Adipose tissue (tissue), 3 donors: ENCODE measurements around the gene SAG. TPM values are rescaled to one million over a fixed set of nuclear protein-coding genes. Genes with fewer than 3 reads are reported as not detected.
"Not testable (repeated sequence)": the region's sequence is repeated elsewhere in the genome, so short reads cannot be mapped to it uniquely, and the experiment has no call there.

Source experiments
- H3K27ac ChIP-seq: one replicate; pipeline ENCODE4 v1.5.1; 2013; ENCODE audit warnings: low read depth, low read length
- WGBS, 3 donors: extraction: QIAGEN DNeasy Blood & Tissue Kit; methylation state at CpG; one replicate each; pipeline ENCODE4 v1.1.7; 2013; 5-methylcytosine and 5-hydroxymethylcytosine counted together
- polyA plus RNA-seq, 3 donors: library from polyadenylated mRNA; stranded (reverse); fragments of 200-250 nt; gene quantifications; one replicate each; pipeline ENCODE4 v1.2.3, GENCODE V29; 2013
- donor health status: healthy with polysubstance abuse.
- donor health status: Bipolar disorder and iron deficiency.
- donor health status: healthy.

SAG gene
- polyA plus RNA-seq, 3 donors: 0.67 TPM; not detected in 2

DNA sequence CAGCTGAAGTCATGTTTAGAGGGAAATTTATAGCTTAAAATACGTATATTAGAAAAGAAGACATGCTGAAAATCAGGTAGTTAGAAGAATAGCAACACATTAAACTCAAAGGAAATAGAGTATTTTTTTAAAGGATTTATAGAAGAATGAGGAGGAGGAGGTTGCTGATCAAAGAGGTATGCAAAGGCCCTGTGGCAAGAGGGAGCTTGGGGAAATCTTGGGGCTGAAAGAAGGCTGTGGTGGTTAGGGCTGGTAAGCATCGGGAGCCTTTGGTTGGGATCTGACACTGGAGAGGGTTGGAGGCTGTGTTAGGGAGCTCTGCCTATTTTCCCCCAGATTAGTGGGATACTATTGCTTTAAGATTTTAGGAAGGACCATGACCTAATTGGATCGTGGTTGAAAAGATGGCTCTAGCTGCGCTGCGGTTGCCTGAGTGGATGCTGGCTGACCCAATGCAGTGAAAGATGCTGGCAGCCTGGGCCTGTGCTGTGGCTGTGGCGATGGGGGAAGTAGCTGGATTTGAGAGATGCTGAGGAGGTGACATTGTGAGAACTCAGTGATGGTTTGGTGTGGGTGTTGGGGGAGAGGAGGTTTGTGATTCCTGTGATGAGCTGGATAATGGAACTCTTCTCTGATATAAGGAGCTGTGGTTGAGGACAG lies 58.4 kb downstream of the SAG start:
- H3K27ac ChIP-seq: no peak overlapping the region
- WGBS, 3 donors: 80 to 86% (median 85%) methylated on average over 6 of the region's 6 CpGs

- no peak overlapping the region for H3K27ac ChIP-seq
- 53 to 97% (median 68%) methylated on average over 3 of the region's 3 CpGs for WGBS, 3 donors
These were observed 60.0 kb downstream of the SAG start for GRCh38 chr2:233367586-233367985.

DNA sequence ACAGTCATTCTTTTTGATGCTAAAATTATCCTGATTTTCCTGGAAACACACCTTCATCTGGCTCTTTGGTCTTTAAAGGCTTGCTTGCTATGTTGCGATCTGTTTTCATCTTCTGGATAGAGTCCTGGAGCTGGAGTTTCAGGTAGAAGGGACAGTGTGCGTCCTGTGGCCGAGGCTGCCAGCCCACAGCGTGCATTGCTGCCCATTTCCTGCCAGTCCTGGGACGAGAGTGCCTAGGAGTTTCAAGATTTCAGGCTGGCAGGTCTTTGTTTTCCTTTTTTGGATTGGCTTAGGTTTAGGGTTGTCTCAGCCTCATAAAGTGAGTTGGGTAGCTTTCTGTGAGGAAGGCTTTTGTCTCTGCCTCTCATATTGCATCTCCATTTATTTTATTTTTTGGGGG lies 61.1 kb downstream of the SAG start:
- H3K27ac ChIP-seq: no peak overlapping the region
- 74 to 87% (median 82%) methylated on average over 5 of the region's 5 CpGs for WGBS, 3 donors

DNA sequence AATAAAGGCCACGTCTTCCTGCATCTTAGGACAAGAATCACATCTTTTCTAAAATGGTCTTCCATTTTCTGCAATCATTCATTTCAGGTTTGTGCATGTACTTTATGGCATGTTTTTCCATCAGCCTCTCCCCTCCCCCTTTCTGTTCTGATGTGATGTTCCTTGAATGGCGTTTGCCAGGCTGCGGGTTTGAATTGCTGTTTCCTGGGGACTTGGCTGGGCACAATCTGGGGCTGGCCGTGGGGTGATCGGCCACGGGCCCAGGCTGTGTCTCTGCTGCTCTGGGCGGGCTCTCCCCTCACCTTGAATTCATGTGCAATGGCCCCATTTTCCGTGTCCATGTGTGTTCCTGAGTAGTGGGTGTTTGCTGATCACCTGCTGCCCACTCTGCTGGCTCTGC lies 61.8 kb downstream of the SAG start:
- WGBS, 3 donors: 91 to 92% (median 91%) methylated on average over 8 of the region's 8 CpGs

DNA sequence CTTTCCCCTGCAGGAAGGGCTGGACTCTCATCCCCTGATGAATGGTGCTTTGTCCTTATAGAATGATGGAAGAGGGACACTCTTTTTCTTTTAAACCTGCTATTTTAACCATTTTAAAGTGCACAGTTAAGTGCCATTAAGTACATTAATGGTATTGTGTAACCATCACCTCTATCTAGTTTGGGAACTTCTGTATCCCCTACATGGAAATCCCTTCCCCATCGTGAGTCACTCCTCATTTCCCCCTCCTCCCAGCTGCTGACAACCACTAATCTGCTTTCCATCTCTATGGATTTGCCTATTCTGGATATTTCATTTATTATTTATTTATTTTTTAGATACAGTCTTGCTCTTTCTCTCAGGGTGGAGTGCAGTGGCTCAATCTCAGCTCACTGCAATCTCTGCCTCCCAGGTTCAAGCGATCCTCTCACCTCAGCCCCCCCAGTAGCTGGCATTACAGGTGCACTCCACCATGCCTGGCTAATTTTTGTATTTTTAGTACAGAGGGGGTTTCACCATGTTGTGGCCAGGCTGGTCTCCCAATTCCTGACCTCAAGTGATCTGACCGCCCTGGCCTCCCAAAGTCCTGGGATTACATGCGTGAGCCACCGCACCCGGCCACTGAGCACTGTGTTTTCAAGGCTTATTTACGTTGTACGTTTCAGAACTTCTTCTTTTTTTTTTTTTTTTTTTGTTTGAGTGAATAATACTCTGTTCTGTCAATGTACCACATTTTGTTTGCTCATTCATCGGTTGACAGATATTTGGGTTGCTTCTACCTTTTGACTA lies 62.5 kb downstream of the SAG start:
- WGBS, 3 donors: 74 to 88% (median 79%) methylated on average over 9 of the region's 9 CpGs
- H3K27ac ChIP-seq: no peak overlapping the region

More for the DNA sequence above, 61.8 kb downstream of the SAG start:
- no peak overlapping the region for H3K27ac ChIP-seq

DNA sequence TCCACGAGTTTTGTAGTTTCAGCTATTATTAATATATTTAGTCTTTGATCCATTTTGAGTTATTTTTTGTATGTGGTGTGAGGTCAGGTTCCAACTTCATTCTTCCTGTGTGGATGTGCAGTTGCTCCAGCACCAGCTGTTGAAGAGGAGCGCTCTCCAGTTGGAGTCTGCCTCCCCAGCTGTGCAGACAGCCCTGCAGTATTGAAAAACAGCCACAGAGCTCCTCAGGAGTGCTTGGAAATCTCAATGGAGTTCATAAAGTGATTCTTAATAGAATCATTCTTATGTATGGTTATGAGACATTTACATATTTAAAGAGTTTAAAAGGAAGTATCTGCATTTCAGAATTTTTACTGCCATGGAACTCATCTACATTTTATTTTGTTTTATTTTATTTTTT lies 64.0 kb downstream of the SAG start:
- H3K27ac ChIP-seq: no peak overlapping the region
- 64 to 81% (median 74%) methylated on average over 2 of the region's 2 CpGs for WGBS, 3 donors

GRCh38 chr2:233372855-233373254 lies 65.2 kb downstream of the SAG start:
- no peak overlapping the region for H3K27ac ChIP-seq
- 92 to 94% (median 93%) methylated on average over 8 of the region's 8 CpGs for WGBS, 3 donors

DNA sequence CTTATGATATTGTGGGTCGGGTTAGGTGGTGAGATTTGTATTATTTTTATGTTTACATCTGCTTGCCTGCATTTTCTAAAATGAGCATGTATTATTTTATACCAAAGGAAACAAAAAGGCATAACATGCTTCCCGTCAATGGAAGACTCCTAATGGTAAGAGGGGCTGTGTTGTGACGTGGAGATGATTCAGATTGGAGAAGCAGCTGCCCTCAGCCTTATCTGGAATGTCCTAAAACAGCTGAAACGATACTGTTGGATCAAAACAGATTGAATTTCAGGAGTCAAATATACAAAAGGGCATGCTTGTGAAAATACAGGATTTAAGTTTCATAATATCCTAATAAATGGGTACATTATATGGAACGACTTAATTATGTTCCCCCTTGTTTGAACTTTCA lies 65.7 kb downstream of the SAG start:
- WGBS, 3 donors: 85 to 87% (median 87%) methylated on average over 5 of the region's 5 CpGs
- no peak overlapping the region for H3K27ac ChIP-seq

GRCh38 chr2:233374776-233375175 lies 67.2 kb downstream of the SAG start:
- WGBS, 3 donors: 95 to 98% (median 95%) methylated on average over 11 of the region's 11 CpGs
- H3K27ac ChIP-seq: not testable (repeated sequence)

DNA sequence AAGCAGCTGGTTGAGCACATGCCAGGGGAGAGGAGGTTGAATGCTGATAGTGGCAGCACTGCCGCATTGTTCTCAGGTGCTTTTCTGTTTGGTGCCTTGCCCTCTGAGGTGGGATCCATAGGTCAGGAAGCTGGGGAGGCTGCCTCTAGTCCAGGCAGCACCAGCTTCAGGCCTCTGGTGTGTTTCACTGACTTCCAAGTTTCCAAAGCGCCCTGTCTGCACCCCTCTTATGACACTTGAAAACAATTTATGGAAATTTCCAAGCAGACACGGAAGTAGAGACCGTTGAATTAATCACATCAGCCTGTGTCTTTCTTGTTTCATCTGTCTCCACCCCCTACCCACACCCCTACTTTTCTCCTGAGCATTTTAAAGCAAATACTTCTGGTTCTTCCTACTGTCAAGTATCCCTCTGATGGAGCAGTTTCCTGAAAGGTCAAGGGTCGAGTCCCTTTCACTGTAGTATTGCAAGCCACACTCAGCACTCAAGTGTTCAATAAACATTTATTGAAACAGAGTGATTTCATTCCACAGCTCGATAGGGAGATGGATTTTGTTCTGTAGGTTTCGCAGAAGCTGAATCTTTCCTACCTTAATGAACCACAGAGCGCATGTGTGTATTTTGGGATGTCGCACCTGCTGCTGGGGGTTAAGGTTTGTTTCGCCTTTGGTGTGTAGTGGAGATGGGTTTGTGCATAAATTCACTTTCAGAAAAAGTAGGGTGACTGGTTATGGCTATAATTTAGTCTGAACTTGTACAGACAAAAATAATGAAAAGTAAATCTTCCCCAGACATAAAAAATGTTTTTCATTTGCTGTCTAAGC lies 68.1 kb downstream of the SAG start:
- H3K27ac ChIP-seq: no peak overlapping the region
- WGBS, 3 donors: 69 to 80% (median 70%) methylated on average over 10 of the region's 10 CpGs

GRCh38 chr2:233379034-233379433 lies 71.4 kb downstream of the SAG start:
- no peak overlapping the region for H3K27ac ChIP-seq
- 87 to 90% (median 90%) methylated on average over 6 of the region's 6 CpGs for WGBS, 3 donors

DNA sequence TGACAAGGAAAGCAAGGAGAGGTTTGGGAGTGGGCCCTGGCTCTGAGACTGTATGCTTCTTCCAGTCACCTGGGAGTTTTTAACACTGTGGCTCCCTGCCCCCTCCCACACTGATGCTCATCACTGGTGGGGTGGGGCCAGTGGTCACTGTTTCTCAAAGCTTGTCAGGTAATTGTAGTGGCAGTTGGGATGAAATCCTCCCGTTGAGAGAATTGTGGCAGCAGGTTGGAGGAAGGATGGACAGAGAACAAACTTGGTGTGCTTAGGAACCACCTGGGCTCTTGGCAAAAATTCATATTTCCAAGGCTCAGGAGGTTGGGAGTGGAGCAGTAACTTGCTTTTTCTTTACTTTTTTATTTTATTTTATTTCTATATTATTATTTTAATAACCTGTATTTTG lies 71.8 kb downstream of the SAG start:
- no peak overlapping the region for H3K27ac ChIP-seq
- 18 to 50% (median 30%) methylated on average over 1 of the region's 1 CpG for WGBS, 3 donors

DNA sequence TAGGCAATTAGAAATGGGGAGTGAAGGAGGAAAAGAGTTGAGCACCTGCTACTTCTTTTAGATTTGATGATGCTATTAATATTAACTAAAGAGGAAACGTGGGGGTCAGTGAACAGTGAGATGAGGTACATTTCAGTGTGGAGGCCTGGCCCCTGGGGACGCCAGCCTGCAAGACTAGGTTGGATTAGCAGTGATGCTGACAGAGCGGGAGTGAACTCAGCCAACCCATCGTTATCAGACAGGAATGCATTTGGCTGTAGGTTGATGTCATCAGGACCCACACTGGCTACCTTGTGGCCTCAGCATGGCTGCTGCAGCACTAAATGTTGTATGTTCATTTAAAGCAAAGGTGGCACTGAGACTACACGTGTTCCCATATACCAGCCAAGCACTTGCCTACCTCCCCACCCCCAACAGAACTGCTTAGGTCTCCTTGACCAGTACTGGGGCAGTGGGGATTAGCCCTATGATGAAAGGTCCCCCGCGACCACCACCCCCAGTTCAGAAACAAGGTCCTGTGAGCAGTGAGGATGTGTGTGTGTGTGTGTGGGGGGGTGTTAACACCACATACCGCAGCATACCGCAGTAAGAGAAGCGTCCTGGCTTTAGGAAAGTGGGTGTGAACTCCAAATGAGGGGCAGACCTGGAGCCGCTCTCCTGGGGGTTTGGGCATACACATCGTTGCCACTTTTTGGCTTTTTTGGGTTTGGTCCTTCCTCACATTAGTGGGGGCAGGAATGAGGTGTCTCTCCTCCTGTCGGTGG lies 72.7 kb downstream of the SAG start:
- WGBS, 3 donors: 87 to 90% (median 87%) methylated on average over 13 of the region's 13 CpGs

DNA sequence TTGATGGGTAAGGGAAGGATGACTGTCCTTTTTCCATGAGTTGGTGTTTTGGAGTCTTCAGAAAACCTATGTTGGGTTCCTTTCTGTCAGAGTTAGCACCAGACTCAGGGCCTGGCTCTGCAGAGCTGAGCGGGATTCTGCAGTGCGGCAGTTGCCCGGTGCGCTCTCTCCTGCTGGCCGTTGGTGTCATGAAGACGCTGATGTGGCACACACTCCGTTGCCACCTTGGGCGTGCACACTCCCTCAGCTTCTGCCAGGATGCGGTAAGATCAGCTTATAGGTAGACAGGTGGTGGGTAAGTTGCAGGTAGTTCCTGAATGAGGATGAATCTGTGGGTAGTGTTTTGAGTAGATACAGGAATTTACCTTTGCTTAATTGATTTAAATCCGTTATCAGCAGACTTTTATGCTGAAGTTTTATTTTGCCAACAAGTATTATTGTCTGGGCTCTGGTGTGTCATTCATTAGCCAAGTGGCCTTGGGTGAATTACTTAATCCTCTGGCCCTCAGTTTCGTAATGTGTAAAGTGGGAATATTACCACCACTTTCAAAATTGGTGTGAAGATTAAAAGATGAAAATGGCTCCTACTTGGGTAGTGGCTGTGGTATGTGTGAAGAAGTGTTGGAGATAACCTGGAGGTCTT lies 73.5 kb downstream of the SAG start:
- 85 to 89% (median 86%) methylated on average over 11 of the region's 11 CpGs for whole genome bisulfite sequencing, 3 donors
- H3K27ac ChIP-seq: no peak overlapping the region

More for the DNA sequence above, 72.7 kb downstream of the SAG start:
- no peak overlapping the region for H3K27ac ChIP-seq

- WGBS, 3 donors: 94 to 95% (median 95%) methylated on average over 4 of the region's 4 CpGs
- no peak overlapping the region for H3K27ac ChIP-seq
These were observed 74.0 kb downstream of the SAG start for GRCh38 chr2:233381638-233381995.

- no peak overlapping the region for H3K27ac ChIP-seq
- WGBS, 3 donors: 82 to 90% (median 83%) methylated on average over 10 of the region's 10 CpGs
These were observed 76.4 kb downstream of the SAG start for GRCh38 chr2:233384015-233384414.

- WGBS, 3 donors: 74 to 82% (median 76%) methylated on average over 12 of the region's 12 CpGs
These were observed 77.3 kb downstream of the SAG start for GRCh38 chr2:233384811-233385488.

More at GRCh38 chr2:233384811-233385488, 77.3 kb downstream of the SAG start:
- H3K27ac ChIP-seq: no peak overlapping the region
